Measurements from ENCODE around the gene NHLRC3.
"Not testable (repeated sequence)": the region's sequence is repeated elsewhere in the genome, so short reads cannot be mapped to it uniquely, and the experiment has no call there.

Gene NHLRC3

GRCh38 chr13:39044536-39044935 lies 6.3 kb downstream of the NHLRC3 start:
- no peak for DNase-seq (ENCODE audit: low read depth)

- no peak for DNase-seq (ENCODE audit: low read depth)
These were observed 9.3 kb downstream of the NHLRC3 start for GRCh38 chr13:39047560-39047959.

GRCh38 chr13:39048806-39049205 lies 10.6 kb downstream of the NHLRC3 start:
- no peak for DNase-seq (ENCODE audit: low read depth)

- no peak for DNase-seq (ENCODE audit: low read depth)
These were observed 11.0 kb downstream of the NHLRC3 start for GRCh38 chr13:39049274-39049673.

- no peak for DNase-seq (ENCODE audit: low read depth)
These were observed 12.9 kb downstream of the NHLRC3 start for GRCh38 chr13:39051157-39051556.

GRCh38 chr13:39052944-39053343 lies 14.7 kb downstream of the NHLRC3 start:
- no peak for DNase-seq (ENCODE audit: low read depth)

- DNase-seq (ENCODE audit: low read depth), result no peak
These were observed 15.9 kb downstream of the NHLRC3 start for GRCh38 chr13:39054112-39054511.

- no peak for DNase-seq (ENCODE audit: low read depth)
These were observed 17.8 kb downstream of the NHLRC3 start for GRCh38 chr13:39056018-39056417.

GRCh38 chr13:39058040-39058439 lies 19.8 kb downstream of the NHLRC3 start:
- no peak for DNase-seq (ENCODE audit: low read depth)

- DNase-seq (ENCODE audit: low read depth), result no peak
These were observed 23.7 kb downstream of the NHLRC3 start for GRCh38 chr13:39062004-39062403.

- DNase-seq (ENCODE audit: low read depth), result no peak
These were observed 34.6 kb downstream of the NHLRC3 start for GRCh38 chr13:39072842-39073241.

- no peak for DNase-seq (ENCODE audit: low read depth)
These were observed 35.7 kb downstream of the NHLRC3 start for GRCh38 chr13:39073983-39074382.

- not testable (repeated sequence) for DNase-seq (ENCODE audit: low read depth)
These were observed 48.1 kb downstream of the NHLRC3 start for GRCh38 chr13:39086251-39086945.

GRCh38 chr13:39091586-39091985 lies 53.3 kb downstream of the NHLRC3 start:
- DNase-seq (ENCODE audit: low read depth), result no peak

- DNase-seq (ENCODE audit: low read depth), result no peak
These were observed 57.2 kb downstream of the NHLRC3 start for GRCh38 chr13:39095500-39095899.

- DNase-seq (ENCODE audit: low read depth), result no peak
These were observed 61.0 kb downstream of the NHLRC3 start for GRCh38 chr13:39099231-39099630.

Measured in GM04503 (cell line).